Measurements from ENCODE around the gene RHBDL2.
"Not testable (repeated sequence)": the region's sequence is repeated elsewhere in the genome, so short reads cannot be mapped to it uniquely, and the experiment has no call there.

RHBDL2 gene

DNA sequence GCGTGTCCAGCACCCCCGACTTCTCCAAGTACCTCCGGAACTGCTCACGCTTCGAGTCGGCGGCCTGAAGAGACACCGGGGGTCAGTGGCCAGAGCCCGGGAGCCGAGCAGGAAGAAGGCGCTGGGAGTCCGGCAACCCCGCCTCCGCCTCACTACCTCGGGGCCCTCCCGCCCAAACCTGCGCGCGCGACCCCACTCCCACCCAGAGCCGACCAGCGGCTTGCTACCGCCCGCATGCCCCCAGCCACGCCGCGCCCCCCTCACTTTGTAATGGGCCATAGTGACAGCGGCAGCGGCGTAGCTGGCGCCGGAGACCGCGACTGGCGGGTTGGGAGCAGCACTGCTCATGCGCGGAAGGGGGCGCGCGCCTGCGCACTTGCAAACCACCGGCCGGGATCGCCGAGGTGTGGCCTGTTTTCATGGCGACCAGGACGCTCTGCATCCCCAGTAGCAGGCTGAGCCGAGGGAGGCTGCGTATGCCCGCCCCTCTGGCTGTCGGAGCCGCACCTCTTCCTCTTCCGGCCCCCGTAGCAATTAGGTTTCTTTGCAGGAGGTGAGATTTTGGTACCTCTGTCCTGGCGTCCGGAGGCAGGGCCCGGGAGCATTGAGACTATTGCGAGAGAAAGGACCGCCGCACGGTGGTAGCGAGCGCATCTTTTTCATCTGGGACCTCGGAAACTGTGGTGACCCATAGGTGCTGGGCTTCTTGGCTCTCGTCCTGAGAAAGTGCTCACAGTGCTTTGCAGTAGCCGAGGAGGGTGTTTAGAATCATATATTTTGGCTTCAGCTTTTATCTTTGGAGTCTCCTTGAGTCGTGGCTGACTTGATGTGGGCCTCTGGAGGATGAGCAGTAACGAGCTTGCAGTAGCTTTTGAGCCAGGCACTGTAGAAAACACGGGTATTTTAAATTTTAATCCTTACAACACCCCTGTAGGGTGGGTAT lies 68.3 kb downstream of the RHBDL2 start, which contains the start of gene MYCBP:
TSS of gene MYCBP (minus strand) at position 322 of the 943 bp plus-strand sequence. CDS start at position 279, 43 bp downstream.
- peak; percentile 98 for DNase-seq

DNA sequence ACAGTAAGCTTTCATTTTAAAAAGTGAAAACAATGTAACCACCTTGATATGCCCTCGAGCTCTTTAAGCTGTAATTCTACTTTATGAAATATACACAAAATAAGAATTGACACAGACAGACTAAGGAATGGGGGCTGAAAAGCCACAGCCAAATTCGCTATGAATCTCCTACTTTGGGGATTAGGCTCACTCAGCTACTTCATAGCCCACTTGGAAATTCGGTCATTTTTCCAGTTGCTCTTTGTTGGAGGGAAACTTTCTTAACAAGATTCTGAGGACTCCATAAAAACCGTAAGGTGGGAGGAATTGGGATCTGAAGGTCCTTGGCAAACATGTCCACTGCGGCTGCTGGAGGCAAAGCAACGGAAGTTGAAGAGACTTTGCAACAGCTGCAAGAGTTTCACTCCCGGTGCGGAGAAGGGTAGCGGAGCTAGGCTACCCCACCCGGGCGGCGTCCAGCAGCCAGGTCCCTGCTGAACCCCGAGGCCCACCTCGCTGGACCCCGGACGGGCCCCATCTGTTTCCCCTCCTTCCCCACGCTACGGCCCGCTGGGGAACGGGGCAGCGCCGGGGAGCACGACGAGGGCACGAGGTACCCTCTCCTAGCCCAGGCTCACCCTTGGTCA lies 69.1 kb downstream of the RHBDL2 start:
- DNase-seq, result peak; percentile 14 to 27

DNA sequence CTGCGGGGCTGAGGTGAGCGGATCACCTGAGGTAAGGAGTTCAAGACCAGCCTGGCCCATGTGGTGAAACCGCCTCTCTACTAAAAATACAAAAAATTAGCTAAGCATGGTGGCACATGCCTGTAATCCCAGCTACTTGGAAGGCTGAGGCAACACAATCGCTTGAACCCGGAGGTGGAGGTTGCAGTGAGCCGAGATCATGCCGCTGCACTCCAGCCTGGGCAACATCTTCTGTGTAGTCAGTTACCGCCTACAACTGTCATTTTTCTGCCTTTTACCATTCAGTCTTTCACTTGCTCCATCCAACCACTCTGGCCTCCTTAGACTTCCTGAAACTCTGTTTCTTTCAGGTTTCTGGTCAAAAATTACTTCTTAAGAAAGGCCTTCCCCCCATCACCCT lies 70.6 kb downstream of the RHBDL2 start:
- no peak for DNase-seq

DNA sequence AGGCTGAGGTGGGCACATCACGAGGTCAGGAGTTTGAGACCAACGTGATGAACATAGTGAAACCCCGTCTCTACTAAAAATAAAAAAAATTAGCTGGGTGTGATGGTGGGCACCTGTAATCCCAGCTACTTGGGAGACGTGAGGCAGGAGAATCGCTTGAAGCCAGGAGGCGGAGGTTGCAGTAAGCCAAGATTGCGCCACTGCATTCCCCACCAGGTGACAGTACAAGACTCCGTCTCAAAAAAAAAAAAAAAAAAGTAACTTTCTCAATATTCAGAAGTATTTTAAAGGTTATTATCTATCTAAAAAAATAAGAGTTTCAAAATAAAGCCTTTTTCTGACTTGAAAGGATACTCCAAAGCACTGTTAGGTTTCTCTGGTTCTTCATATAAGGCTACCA lies 74.4 kb downstream of the RHBDL2 start:
- DNase-seq, result no peak

DNA sequence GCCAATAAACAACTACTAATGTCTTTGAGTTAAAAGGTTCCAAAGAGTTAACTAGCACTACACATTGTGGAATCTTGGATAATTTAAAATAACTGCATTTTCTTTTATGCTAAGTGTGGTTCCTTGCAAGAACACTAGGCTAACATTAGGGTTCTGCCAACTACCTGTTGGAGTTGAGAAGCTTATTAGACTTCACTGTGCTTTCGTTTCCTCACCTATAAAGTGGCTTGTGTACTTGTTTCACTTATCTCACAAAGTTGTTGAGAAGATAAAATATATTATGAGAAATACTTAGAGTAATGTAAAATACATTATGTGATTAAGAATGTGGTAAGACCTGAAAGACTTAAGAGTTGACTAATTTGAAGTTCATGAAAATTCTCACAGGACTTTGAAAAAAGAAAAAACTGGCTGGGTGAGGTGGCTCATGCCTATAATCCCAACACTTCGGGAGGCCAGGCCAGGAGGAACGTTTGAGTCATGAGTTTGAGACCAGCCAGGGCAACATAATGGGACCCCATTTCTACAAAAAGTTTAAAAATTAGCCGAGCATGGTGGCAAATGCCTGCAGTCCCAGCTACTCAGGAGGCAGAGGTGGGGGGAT lies 76.4 kb downstream of the RHBDL2 start:
- no peak for DNase-seq

DNA sequence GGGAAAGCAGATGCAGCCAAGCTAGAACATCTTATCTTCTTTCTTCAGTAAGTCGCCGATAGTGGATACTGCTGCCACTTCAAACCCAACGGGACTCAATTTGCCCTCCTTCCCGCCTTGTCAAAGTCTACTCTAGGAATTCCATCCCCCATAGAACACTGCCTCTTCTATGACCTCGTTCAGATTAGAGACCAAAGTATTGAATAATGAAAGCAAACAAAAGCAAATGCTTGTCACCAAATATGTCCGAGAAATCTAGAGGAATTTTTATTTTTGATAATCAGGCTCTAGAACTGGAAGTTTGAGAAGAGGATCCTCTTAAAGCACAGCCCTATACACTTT lies 81.2 kb downstream of the RHBDL2 start:
- no peak for DNase-seq

DNA sequence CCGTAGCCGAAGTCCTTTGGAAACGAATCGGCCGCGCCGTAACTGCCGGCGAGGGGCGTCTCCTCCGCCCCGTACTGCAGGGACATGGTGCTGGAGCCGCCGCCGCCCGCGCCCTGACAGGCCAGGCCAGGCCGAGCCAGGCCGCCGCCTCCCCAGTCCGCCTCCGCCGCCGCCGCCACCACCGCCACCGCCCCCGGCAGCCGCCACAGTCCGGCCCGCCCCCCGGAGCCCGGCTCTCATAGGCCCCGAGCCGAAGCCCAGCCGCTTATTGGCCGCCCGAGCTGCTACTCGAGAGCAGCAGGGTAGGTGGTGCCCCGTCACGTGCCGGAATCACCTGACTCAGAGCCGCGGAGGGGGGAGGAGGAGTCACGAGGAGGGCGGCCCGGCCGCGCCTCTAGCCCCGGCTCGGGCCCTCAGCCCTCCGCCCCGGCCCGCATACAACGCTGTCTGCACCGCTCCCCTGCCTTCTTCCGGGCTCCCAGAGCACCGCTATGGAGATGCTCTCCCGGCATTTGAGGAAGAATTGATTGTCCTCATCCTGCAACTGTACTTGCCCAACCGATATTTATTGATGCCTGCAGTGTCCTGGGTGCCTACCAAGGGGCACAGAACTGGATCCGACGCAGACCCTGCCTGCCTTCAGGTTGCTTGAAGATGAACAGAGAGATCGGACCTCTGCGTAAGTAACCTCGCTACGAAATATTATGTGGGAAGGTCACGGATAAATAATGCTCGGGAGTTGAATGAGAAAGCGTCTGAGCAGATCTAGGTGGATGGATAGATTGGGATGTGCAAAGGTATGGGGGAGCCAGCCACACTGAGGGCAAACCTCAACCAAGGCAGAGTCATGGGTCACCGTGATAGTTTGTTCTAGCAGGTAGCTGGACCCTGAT lies 81.8 kb downstream of the RHBDL2 start, which contains the start of gene RRAGC:
TSS of gene RRAGC (minus strand) at position 212 of the 893 bp plus-strand sequence. CDS start at position 86, 126 bp downstream.
- DNase-seq, result peak; percentile 97

DNA sequence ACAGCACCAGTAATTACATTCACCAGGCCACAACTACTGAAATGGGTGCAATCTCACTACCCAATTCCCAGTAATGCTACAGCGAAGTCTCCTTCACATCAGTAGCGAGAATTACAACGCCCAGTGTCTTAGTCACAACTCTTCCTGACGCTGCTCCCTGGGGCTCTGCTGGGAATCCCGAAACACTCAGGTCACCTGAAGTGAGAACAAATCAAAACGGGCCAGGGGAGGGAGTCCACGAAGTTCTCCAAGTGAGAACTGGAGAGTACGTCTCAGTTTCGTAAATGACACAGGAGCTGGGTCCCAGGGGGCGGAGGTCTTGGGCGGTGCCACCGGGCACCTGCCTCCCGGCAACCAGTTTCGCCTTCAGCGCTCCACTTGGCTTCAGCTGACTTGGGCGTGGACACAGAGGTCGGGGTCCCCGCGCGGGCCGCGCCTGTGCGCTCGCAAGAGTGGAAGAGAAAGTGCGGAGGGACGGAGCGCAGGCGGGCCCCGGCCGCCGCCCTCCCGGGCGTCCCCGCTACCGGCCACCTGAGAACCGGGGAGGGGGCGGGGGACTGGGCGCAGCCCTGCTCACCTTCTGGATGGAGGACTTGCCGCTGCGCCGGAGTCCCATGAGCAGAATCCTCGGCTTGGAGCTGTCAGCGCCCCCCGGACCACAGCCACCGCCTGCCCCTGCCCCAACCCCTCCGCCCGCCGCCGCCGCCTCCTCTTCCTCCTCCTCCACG lies 82.6 kb downstream of the RHBDL2 start:
- peak; percentile 44 to 61 for DNase-seq

DNA sequence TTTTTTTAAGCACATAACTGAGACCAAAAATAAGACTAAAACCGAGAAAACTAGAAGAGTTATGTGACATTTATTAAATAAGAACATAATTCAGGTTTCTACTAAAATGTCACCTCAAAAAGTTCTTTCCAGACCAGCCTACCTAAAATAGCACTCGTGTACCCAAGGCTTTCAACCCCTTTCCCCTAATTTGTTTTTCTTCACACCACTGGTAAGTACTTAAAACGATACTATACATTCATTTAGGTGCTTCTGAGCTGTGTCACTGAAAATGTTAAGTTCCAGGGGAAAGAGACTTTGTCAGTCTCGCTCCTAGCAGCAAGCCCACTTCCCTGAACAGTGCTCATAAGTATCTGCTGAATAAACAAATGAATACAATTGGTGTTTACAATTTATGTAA lies 88.8 kb downstream of the RHBDL2 start:
- no peak for DNase-seq

DNA sequence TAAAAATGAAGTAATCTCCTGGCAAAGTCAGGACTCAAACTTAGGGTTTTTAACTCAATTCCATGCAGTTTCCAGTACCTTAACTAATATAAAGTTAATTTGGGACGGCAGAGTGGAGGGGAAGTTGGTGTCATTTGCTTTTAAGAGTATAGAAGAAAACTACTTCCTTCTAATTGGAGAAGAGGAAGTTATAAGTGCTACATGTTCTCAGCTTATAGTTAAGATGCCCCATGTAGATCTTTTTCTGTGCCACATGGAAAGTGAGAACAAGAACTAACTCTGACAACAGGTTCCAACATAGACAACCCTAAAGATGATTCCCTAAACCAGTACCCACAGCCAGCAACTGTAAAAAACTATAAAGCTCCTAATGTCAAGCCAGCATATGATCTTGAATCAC lies 93.6 kb downstream of the RHBDL2 start:
- no peak for DNase-seq

DNA sequence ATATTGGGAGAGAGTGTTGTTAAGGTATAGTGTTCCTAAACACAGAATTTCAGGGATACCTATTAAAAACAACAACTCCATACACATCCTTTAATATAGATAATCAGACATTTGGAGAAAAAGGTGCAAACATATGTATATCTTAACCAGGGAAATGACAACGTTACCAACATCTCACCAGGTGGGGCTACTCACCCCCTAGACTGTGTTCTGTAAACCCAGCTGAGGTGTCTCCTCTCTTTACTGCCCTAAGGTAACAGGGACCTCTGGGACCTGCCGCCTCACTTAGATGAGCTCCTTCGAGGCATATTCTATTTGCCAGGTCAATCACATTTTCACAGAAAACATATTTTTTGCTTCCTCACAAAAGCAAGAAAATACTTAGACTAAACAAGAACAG lies 95.4 kb downstream of the RHBDL2 start:
- no peak for DNase-seq

DNA sequence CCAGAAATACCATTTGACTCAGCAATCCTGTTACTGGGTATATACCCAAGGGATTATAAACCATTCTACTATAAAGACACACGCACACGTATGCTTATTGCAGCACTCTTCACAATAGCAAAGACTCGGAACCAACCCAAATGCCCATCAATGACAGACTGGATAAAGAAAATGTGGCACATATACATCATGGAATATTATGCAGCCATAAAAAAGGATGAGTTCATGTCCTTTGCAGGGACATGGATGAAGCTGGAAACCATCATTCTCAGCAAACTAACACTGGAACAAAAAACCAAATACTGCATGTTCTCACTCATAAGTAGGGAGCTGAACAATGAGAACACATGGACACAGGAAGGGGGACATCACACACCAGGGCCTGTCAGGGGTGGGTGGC lies 96.5 kb downstream of the RHBDL2 start:
- DNase-seq, result not testable (repeated sequence)

DNA sequence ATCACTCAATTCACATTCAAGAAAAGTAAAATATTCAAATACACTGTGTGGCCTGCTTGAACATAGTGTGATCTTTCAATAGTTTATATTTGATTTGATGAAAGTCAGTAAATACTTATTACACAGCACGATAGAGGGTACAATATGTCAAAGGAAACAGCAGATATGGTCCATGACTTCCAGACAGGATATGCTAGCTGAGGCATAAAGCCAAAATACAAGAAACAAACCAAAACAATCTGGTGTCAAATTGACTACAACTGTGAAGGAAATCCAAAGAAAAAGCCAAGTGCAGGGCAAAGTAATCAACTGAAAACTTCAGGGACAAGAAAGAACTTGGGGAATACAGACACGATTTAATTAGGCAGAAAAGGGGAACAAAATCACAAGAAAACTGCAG lies 101.3 kb downstream of the RHBDL2 start:
- no peak for DNase-seq

DNA sequence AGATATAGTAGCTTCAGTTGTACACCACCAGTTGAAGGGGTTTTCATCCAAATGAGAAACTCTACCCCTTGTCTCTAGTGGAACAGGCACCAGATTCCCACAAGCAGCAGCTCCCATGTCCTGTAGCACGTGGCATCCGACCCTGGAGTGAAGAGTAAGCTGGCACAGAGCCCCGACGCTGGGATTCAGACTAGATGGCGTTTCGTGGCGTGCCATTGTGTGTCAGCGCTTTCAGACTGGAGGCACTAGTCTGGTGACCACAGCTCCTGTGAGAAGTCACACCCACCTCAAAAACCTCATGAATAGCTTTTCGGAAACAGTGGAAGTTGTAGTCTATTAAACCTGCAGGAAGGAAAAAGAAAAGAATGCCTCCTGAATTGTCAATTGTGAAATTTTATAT lies 102.3 kb downstream of the RHBDL2 start:
- DNase-seq, result no peak

DNA sequence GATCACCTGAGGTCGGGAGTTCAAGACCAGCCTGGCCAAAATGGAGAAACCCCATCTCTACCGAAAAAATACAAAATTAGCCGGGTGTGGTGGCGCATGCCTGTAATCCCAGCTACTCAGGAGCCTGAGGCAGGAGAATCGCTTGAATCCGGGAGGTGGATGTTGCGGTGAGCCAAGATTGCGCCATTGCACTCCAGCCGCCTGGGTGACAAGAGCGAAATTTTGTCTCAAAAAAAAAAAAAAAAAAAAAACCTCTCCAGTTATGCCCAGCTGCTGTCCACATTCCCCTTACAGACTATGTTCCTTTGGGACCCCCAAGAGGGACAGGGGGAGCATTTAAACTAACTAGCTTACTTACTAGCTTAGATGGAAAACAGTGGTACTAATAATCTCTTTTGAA lies 105.3 kb downstream of the RHBDL2 start:
- DNase-seq, result not testable (repeated sequence)

Measured in CD4-positive, alpha-beta T cell treated with Interleukin-4 for 1 hour (primary cell).